A549 (cell line): Measurements from ENCODE around the gene ACTRT2. TPM values are rescaled to one million over a fixed set of nuclear protein-coding genes. Genes with fewer than 3 reads are reported as not detected.

Experiments used
- ATAC-seq, 2 experiments: fragments of 200-7000 bp in 1 of 2; fragments of >200 bp in 1 of 2; cut with Nextera tagmentation in 1 of 2; cut with Tn5 transposase in 1 of 2; 3 replicates each; pipeline versions ENCODE4 v1.8.0 to v1.9.1; 2018 to 2020; ENCODE audit warnings: mild to moderate bottlenecking in 1 of 2, moderate library complexity in 1 of 2
- CTCF ChIA-PET: fragments of 300-600 bp; sonication (Branson Sonifier 250); formaldehyde crosslinking; extraction: SDS; loops from one replicate; lab custom pipeline; 2021; ENCODE audit warnings: antibody characterized with exemption, inconsistent platforms; lab: Yijun Ruan, JAX
- POLR2A ChIA-PET: fragments of 350-600 bp; formaldehyde crosslinking; extraction: SDS; loops from one replicate; lab custom pipeline; 2021; ENCODE audit warnings: antibody characterized with exemption, inconsistent platforms; lab: Yijun Ruan, JAX
- DNase-seq, 2 experiments: peaks; one replicate each; pipeline versions ENCODE4 v3.0.0 to v3.0.0-alpha.2; 2011 to 2016; ENCODE audit warnings: low read depth in 1 of 2, low spot score in 1 of 2
- FAIRE-seq: peaks from 2 replicates; lab custom pipeline; 2011; peaks lifted over from hg19 to GRCh38; lab: Jason Lieb, UNC
- H3K27ac ChIP-seq, 2 experiments: fragments of >200 bp; sonication (Bioruptor Twin); formaldehyde crosslinking; 3 replicates each; pipeline ENCODE4 v1.5.1; 2016 to 2017
- H3K4me1 ChIP-seq: fragments of >200 bp; sonication (Bioruptor Twin); formaldehyde crosslinking; 3 replicates; pipeline ENCODE4 v1.6.1; 2016
- H3K4me2 ChIP-seq: fragments of >200 bp; sonication (Bioruptor Twin); formaldehyde crosslinking; 3 replicates; pipeline ENCODE4 v1.6.1; 2016
- H3K4me3 ChIP-seq: fragments of >200 bp; sonication (Bioruptor Twin); formaldehyde crosslinking; 3 replicates; pipeline ENCODE4 v1.5.1; 2016
- H3K9me3 ChIP-seq: fragments of >200 bp; sonication (Bioruptor Twin); formaldehyde crosslinking; 3 replicates; pipeline ENCODE4 v1.6.1; 2016
- BHLHE40 ChIP-seq: IDR thresholded peaks from 2 replicates; pipeline ENCODE4 v1.6.1; 2012; ENCODE audit warnings: low read depth, low read length, inconsistent platforms
- CHD2 ChIP-seq: fragments of 150-350 bp; IDR thresholded peaks from 2 replicates; pipeline ENCODE4 v1.6.1; 2014; ENCODE audit warnings: low read length; ENCODE audit not compliant: partially characterized antibody
- EP300 ChIP-seq, 2 experiments: fragments of >200 bp; sonication (Bioruptor Twin); formaldehyde crosslinking; IDR thresholded peaks; 2 replicates in 1 of 2; 3 replicates in 1 of 2; pipeline ENCODE4 v1.6.1; 2016 to 2017
- ESRRA ChIP-seq: fragments of 150-350 bp; IDR thresholded peaks from 2 replicates; pipeline ENCODE4 v1.6.1; 2014; ENCODE audit warnings: mild to moderate bottlenecking, low read length, borderline replicate concordance
- FOXS1 ChIP-seq: fragments of 250-450 bp; sonication (Bioruptor Pico); IDR thresholded peaks from 2 replicates; pipeline ENCODE4 v1.5.0; 2020; ENCODE audit warnings: mild to moderate bottlenecking, moderate library complexity
- GATA3 ChIP-seq: IDR thresholded peaks from 2 replicates; pipeline ENCODE4 v1.6.1; 2012; ENCODE audit warnings: borderline replicate concordance
- HES2 ChIP-seq: fragments of >200 bp; sonication (Bioruptor Twin); formaldehyde crosslinking; IDR thresholded peaks from 2 replicates; pipeline ENCODE4 v1.6.1; 2016
- HEYL ChIP-seq: fragments of 250-450 bp; sonication (Bioruptor Pico); IDR thresholded peaks from 2 replicates; pipeline ENCODE4 v1.8.0; 2021; ENCODE audit warnings: mild to moderate bottlenecking, moderate library complexity
- HMGXB4 ChIP-seq: fragments of 250-450 bp; sonication (Bioruptor Pico); IDR thresholded peaks from 2 replicates; pipeline ENCODE4 v1.5.0; 2021; ENCODE audit warnings: mild to moderate bottlenecking, moderate library complexity, borderline replicate concordance
- HOXB5 ChIP-seq: fragments of 250-450 bp; sonication (Bioruptor Pico); IDR thresholded peaks from 2 replicates; pipeline ENCODE4 v1.5.0; 2020; ENCODE audit warnings: mild to moderate bottlenecking, moderate library complexity
- JUN ChIP-seq, 2 experiments: fragments of >200 bp; sonication (Bioruptor Twin); formaldehyde crosslinking; IDR thresholded peaks; 2 replicates in 1 of 2; 3 replicates in 1 of 2; pipeline ENCODE4 v1.6.1; 2016 to 2017
- MAFK ChIP-seq: fragments of 450-650 bp; IDR thresholded peaks from 2 replicates; pipeline ENCODE4 v1.6.1; 2014; ENCODE audit not compliant: partially characterized antibody
- NPAS2 ChIP-seq: fragments of 250-450 bp; sonication (Bioruptor Pico); IDR thresholded peaks from 2 replicates; pipeline ENCODE4 v1.8.0; 2022; ENCODE audit warnings: mild to moderate bottlenecking, moderate library complexity, borderline replicate concordance
- PHF8 ChIP-seq: fragments of 200-600 bp; sonication (generic); IDR thresholded peaks from 2 replicates; pipeline ENCODE4 v1.6.1; 2016; ENCODE audit warnings: low read depth, mild to moderate bottlenecking, antibody characterized with exemption, moderate library complexity, borderline replicate concordance
- POLR2A ChIP-seq: IDR thresholded peaks from 2 replicates; pipeline ENCODE4 v1.6.1; 2012; ENCODE audit warnings: mild to moderate bottlenecking, low read length
- POLR2AphosphoS2 ChIP-seq: conservative IDR thresholded peaks from 2 replicates; pipeline ENCODE4 v1.6.1; 2012; ENCODE audit warnings: low read length, improper control_type of control experiment, inconsistent platforms
- RAD21 ChIP-seq, 2 experiments: fragments of >200 bp in 1 of 2; sonication (Bioruptor Twin) in 1 of 2; formaldehyde crosslinking in 1 of 2; IDR thresholded peaks in 1 of 2; conservative IDR thresholded peaks in 1 of 2; 2 replicates in 1 of 2; 3 replicates in 1 of 2; pipeline ENCODE4 v1.6.1; 2012 to 2018; ENCODE audit warnings: inconsistent platforms in 1 of 2
- RARB ChIP-seq: fragments of 250-450 bp; sonication (Bioruptor Pico); IDR thresholded peaks from 2 replicates; pipeline ENCODE4 v1.8.0; 2021; ENCODE audit warnings: mild to moderate bottlenecking, moderate library complexity
- RCOR1 ChIP-seq: fragments of 150-350 bp; IDR thresholded peaks from 2 replicates; pipeline ENCODE4 v1.6.1; 2014; ENCODE audit warnings: antibody characterized with exemption, low read length, low read depth
- RFX5 ChIP-seq: fragments of 450-650 bp; IDR thresholded peaks from 2 replicates; pipeline ENCODE4 v1.7.1; 2014; ENCODE audit warnings: antibody characterized with exemption, mild to moderate bottlenecking, moderate library complexity
- SMC3 ChIP-seq: fragments of >200 bp; sonication (Bioruptor Twin); formaldehyde crosslinking; IDR thresholded peaks from 3 replicates; pipeline ENCODE4 v1.6.1; 2018; ENCODE audit warnings: inconsistent platforms
- SREBF2 ChIP-seq: fragments of 450-650 bp; IDR thresholded peaks from 2 replicates; pipeline ENCODE4 v1.6.1; 2014; ENCODE audit warnings: mild to moderate bottlenecking, moderate library complexity
- TP53 ChIP-seq: fragments of 250-450 bp; sonication (Bioruptor Pico); IDR thresholded peaks from 2 replicates; pipeline ENCODE4 v1.5.0; 2021; ENCODE audit warnings: mild to moderate bottlenecking, moderate library complexity
- ZNF302 ChIP-seq: fragments of 250-450 bp; sonication (Bioruptor Pico); IDR thresholded peaks from 2 replicates; pipeline ENCODE4 v1.9.0; 2021; ENCODE audit warnings: inconsistent platforms, mild to moderate bottlenecking, moderate library complexity
- ZSCAN20 ChIP-seq: fragments of 250-450 bp; sonication (Bioruptor Pico); IDR thresholded peaks from 2 replicates; pipeline ENCODE4 v1.8.0; 2022; ENCODE audit warnings: mild to moderate bottlenecking, moderate library complexity
- WGBS: methylation state at CpG from one replicate; pipeline ENCODE4 v1.1.6; 2017; ENCODE audit errors: missing lambda C conversion rate; 5-methylcytosine and 5-hydroxymethylcytosine counted together
- polyA plus RNA-seq, 4 experiments: library from polyadenylated mRNA; depleted of rRNA in 3 of 4; stranded (reverse); fragments of >200 nt; fragmentation: RNase III in 1 of 4; extraction: RNeasy Plus Mini Kit Qiagen cat#74134 plus additional on column Dnase treatment in 1 of 4; gene quantifications; 2 replicates in 3 of 4; 3 replicates in 1 of 4; pipeline ENCODE4 v1.2.3, GENCODE V29; 2011 to 2017

ACTRT2 gene
- polyA plus RNA-seq, 2 of the 4 experiments (the other 2 are of a cell fraction): not detected

- FAIRE-seq (no peak), DNase-seq (no peak)
- Histone ChIP-seq H3K9me3 (no peaks in the 10 kb centered on the region), H3K4me2 (no peak overlapping the region), H3K4me3 (no peak overlapping the region)
- POLR2A ChIA-PET: no interaction called here
- 18% methylated on average over 9 of the region's 11 CpGs for WGBS
- CTCF ChIA-PET: interaction anchor here (0.7 kb wide), 1 partner anchor 398 kb away, joined by 3 read pairs; no protein-coding TSS in a partner anchor
- TF ChIP-seq EP300 (IDR thresholded peaks at IDR 0.05) (no peak), POLR2A (no peak), BHLHE40 (no peak), JUN (IDR thresholded peaks at IDR 0.05) (no peak), RARB (CRISPR knock-in tag) (no peak), HEYL (CRISPR knock-in tag) (no peak), SREBF2 (no peak), HES2 (no peak), HMGXB4 (no peak), NPAS2 (CRISPR knock-in tag) (no peak), SMC3 (no peak), ZSCAN20 (CRISPR knock-in tag) (no peak), ZNF302 (CRISPR knock-in tag) (no peak), ESRRA (no peak), PHF8 (no peak), TP53 (no peak), MAFK (no peak), HOXB5 (no peak), POLR2AphosphoS2 (no peak)
- TF ChIP-seq, all 56 proteins: peak for 0
- no peak for ATAC-seq
- H3K27ac ChIP-seq: no peak overlapping the region
- no peaks in the 10 kb centered on the region for H3K4me1 ChIP-seq
Measured at GRCh38 chr1:3026581-3027391, 5.5 kb downstream of the ACTRT2 start.

GRCh38 chr1:3027611-3028371, 6.5 kb downstream of the ACTRT2 start:
- DNase-seq (no peak), FAIRE-seq (no peak), ATAC-seq (no peak)
- H3K4me2 ChIP-seq: no peak overlapping the region
- POLR2A ChIA-PET: no interaction called here
- H3K9me3 ChIP-seq: no peaks in the 10 kb centered on the region
- no peak overlapping the region for H3K27ac ChIP-seq
- no peaks in the 10 kb centered on the region for H3K4me1 ChIP-seq
- CTCF ChIA-PET: interaction anchor here (0.6 to 1.6 kb wide), 4 partner anchors 19 to 457 kb away, joined by 3 to 7 read pairs (median 4); no protein-coding TSS in a partner anchor
- WGBS: no CpG with 5 or more reads among the region's 20 CpGs
- no peak for TF ChIP-seq RCOR1
- no peak for TF ChIP-seq JUN (IDR thresholded peaks at IDR 0.05)
- TF ChIP-seq PHF8: no peak
- no peak for TF ChIP-seq POLR2A
- no peak for TF ChIP-seq FOXS1 (CRISPR knock-in tag)
- TF ChIP-seq GATA3: no peak
- no peak for TF ChIP-seq HEYL (CRISPR knock-in tag)
- no peak for TF ChIP-seq RAD21 (conservative IDR thresholded peaks at IDR 0.05 in 1 of 2, IDR thresholded peaks at IDR 0.05 in 1 of 2)
- no peak for TF ChIP-seq SMC3
- no peak for TF ChIP-seq CHD2
- TF ChIP-seq RFX5: no peak
- H3K4me3 ChIP-seq: no peak overlapping the region
